ENCODE results near the gene TECPR2. TPM values are rescaled to one million over a fixed set of nuclear protein-coding genes. Genes with fewer than 3 reads are reported as not detected.
A peak's percentile ranks its signal among the peaks of the same experiment; 100 is the strongest.

TECPR2 gene
- total and polyA plus RNA-seq, 2 of the 13 experiments (the other 11 are each of a cell fraction or from before 2014, with no cell fraction given), result 3.5 to 5.7 TPM

- BruUV-seq (replicated peaks), result no TSS peak
- peaks cover 67% of the 10 kb centered on the region for H3K4me1 ChIP-seq (ENCODE audit: insufficient read depth, low read length)
- H3K27me3 ChIP-seq (ENCODE audit: control insufficient read depth in 1 of 2, insufficient read depth in 2 of 2, low read length in 2 of 2), result no peaks in the 10 kb centered on the region; a peak in 1 of 5 replicates
- peak within 1 kb of the TSS; percentile 98 for H3K9ac ChIP-seq (ENCODE audit: insufficient read depth, low read depth, low read length)
- peak within 1 kb of the TSS; percentile 96 for H3K27ac ChIP-seq (ENCODE audit: extremely low read length, insufficient read depth, low read length)
- H3K4me3 ChIP-seq (replicated peaks in 1 of 3; ENCODE audit: insufficient read depth in 1 of 3, low read depth in 2 of 3, low read length in 3 of 3), result peak within 1 kb of the TSS; percentile 72 to 85 (median 74)
- H3K9me3 ChIP-seq (ENCODE audit: low read length), result no peaks in the 10 kb centered on the region
- H2AFZ ChIP-seq (ENCODE audit: low read length), result no peak within 1 kb of the TSS
- no peak for FAIRE-seq
- H3K79me2 ChIP-seq (ENCODE audit: insufficient read depth, low read length), result peaks cover 7% of the 10 kb centered on the region
- peak within 1 kb of the TSS; percentile 96 for H3K4me2 ChIP-seq (ENCODE audit: low read depth, low read length)
- intact Hi-C loops (cut with micrococcal nuclease; ENCODE audit: unreplicated experiment) (loop anchor here (2.0 to 5.0 kb wide), 5 partner anchors 43 to 357 kb away; partner anchors contain the start of genes CINP, DYNC1H1, RCOR1 and TECPR2), in situ Hi-C loops (cut with HindIII; ENCODE audit: extremely low pct_ligation_motif_present, low pct_unique_long_range_greater_than_20kb) (loop anchor here (5.0 to 10.0 kb wide), 2 partner anchors 245 to 357 kb away; partner anchors contain the start of gene DYNC1H1)
- 3% methylated on average over 14 of the region's 71 CpGs for WGBS (ENCODE audit: low lambda C conversion rate)
- ATAC-seq, result 0 out of 3 replicates have a peak, but pooled peaks have one; percentile 0
- no peaks in the 10 kb centered on the region for H4K20me1 ChIP-seq (ENCODE audit: insufficient read depth, low read length)
- ChIA-PET CTCF (ENCODE audit: low intra/inter-chr PET ratio, low total read pairs) (no interaction called here), POLR2A (interaction anchor here (0.5 to 2.9 kb wide), 6 partner anchors 11 to 612 kb away, joined by 3 to 14 read pairs (median 7); partner anchors contain the start of genes CINP, MOK and TECPR2)
- H3K36me3 ChIP-seq (replicated peaks in 1 of 2; ENCODE audit: control insufficient read depth in 1 of 2, insufficient read depth in 2 of 2, low read length in 2 of 2), result no peaks in the 10 kb centered on the region
- DNase-seq (ENCODE audit: low spot score), result peak; percentile 69
- TF ChIP-seq PLRG1 (conservative IDR thresholded peaks at IDR 0.05) (no peak), MEIS1 (CRISPR knock-in tag; IDR thresholded peaks at IDR 0.05; ENCODE audit: borderline replicate concordance) (no peak), ZNF414 (CRISPR knock-in tag; IDR thresholded peaks at IDR 0.05) (peak; percentile 41; the same call in 1 of the 2 replicates), SIX1 (CRISPR knock-in tag; IDR thresholded peaks at IDR 0.05; ENCODE audit: borderline replicate concordance) (no peak), DRAP1 (CRISPR knock-in tag; IDR thresholded peaks at IDR 0.05) (no peak), NFIB (CRISPR knock-in tag; IDR thresholded peaks at IDR 0.05; ENCODE audit: borderline replicate concordance) (no peak), MZF1 (CRISPR knock-in tag; IDR thresholded peaks at IDR 0.05; ENCODE audit: borderline replicate concordance) (no peak), KDM2A (CRISPR knock-in tag; IDR thresholded peaks at IDR 0.05; ENCODE audit: borderline replicate concordance, low read depth) (peak; percentile 87), ZSCAN9 (CRISPR knock-in tag; IDR thresholded peaks at IDR 0.05; ENCODE audit: borderline replicate concordance) (no peak), IKZF5 (CRISPR knock-in tag; IDR thresholded peaks at IDR 0.05) (peak; percentile 26; the same call in 1 of the 2 replicates), ARNT2 (CRISPR knock-in tag; IDR thresholded peaks at IDR 0.05; ENCODE audit: low read depth) (0 out of 2 replicates have a peak, but pooled peaks have one; percentile 17), JUND (CRISPR knock-in tag; IDR thresholded peaks at IDR 0.05) (no peak), ZNF317 (CRISPR knock-in tag; IDR thresholded peaks at IDR 0.05) (no peak), ZNF274 (CRISPR knock-in tag; IDR thresholded peaks at IDR 0.05) (no peak), ZNF563 (CRISPR knock-in tag; IDR thresholded peaks at IDR 0.05) (no peak), ZC3H13 (CRISPR knock-in tag; IDR thresholded peaks at IDR 0.05) (0 out of 2 replicates have a peak, but pooled peaks have one; percentile 62), ZNF780A (CRISPR knock-in tag; IDR thresholded peaks at IDR 0.05) (no peak), PATZ1 (CRISPR knock-in tag; IDR thresholded peaks at IDR 0.05) (peak; percentile 55)
Observed at GRCh38 chr14:102319351-102320032, 43.2 kb upstream of the TECPR2 start, which contains the start of gene ZNF839. ZNF839 (plus strand) TSS chr14:102319746; CDS start chr14:102319766, 20 bp downstream.
